C4-2B (cell line): ENCODE results near the gene FHAD1.

Experiments
- CTCF ChIP-seq: fragments of 450-650 bp; conservative IDR thresholded peaks from 2 replicates; pipeline ENCODE4 v1.5.1; 2017; ENCODE audit warnings: mild to moderate bottlenecking
- ZFX ChIP-seq: fragments of 450-650 bp; IDR thresholded peaks from 2 replicates; pipeline ENCODE4 v1.6.1; 2017

GRCh38 chr1:15394258-15394690 lies 147.3 kb downstream of the FHAD1 start:
- TF ChIP-seq CTCF: no peak
- no peak for TF ChIP-seq ZFX
